Omental fat pad (tissue), 4 donors: ENCODE measurements around the gene TTF2. TPM values are rescaled to one million over a fixed set of nuclear protein-coding genes. Genes with fewer than 3 reads are reported as not detected.

ENCODE experiments used
- ATAC-seq: fragments of 150-250 bp; one replicate; pipeline ENCODE4 v1.9.1; 2016; ENCODE audit warnings: mild to moderate bottlenecking, moderate library complexity; ENCODE audit not compliant: low FRiP score
- DNase-seq: peaks from one replicate; pipeline ENCODE4 v3.0.0-alpha.2; 2019; ENCODE audit warnings: low spot score
- CTCF ChIP-seq, 3 donors: fragments of 450-650 bp; IDR thresholded peaks; one replicate each; pipeline ENCODE4 v1.5.1; 2016 to 2017; ENCODE audit warnings: antibody characterized with exemption in 3 of 3, mild to moderate bottlenecking in 3 of 3, moderate library complexity in 2 of 3
- total RNA-seq, 4 donors: library from RNA; depleted of rRNA; stranded (reverse); fragments of >200 nt; gene quantifications; one replicate each; pipeline ENCODE4 v1.1.0, GENCODE V29; 2016

TTF2 gene
- total RNA-seq, 4 donors from 2014 or later, result 9.0 to 16.9 (median 13.8) TPM

GRCh38 chr1:117032266-117032665 lies 27.9 kb upstream of the TTF2 start:
- ATAC-seq (no peak), DNase-seq (no peak)
- TF ChIP-seq CTCF (IDR thresholded peaks at IDR 0.05), result no peak

- no peak for DNase-seq
- ATAC-seq, result no peak
Measured at GRCh38 chr1:117032681-117033539, 27.2 kb upstream of the TTF2 start.

GRCh38 chr1:117033772-117034171 lies 26.4 kb upstream of the TTF2 start:
- DNase-seq (no peak), ATAC-seq (no peak)
- no peak for TF ChIP-seq CTCF (IDR thresholded peaks at IDR 0.05)

More at GRCh38 chr1:117032681-117033539, 27.2 kb upstream of the TTF2 start:
- no peak for TF ChIP-seq CTCF (IDR thresholded peaks at IDR 0.05)

- DNase-seq, result no peak
- TF ChIP-seq CTCF (IDR thresholded peaks at IDR 0.05), result no peak
- ATAC-seq, result no peak
Measured at GRCh38 chr1:117034791-117035290, 25.3 kb upstream of the TTF2 start.

GRCh38 chr1:117036018-117036461 lies 24.1 kb upstream of the TTF2 start:
- TF ChIP-seq CTCF (IDR thresholded peaks at IDR 0.05), result no peak
- ATAC-seq (no peak), DNase-seq (no peak)

GRCh38 chr1:117037802-117038201 lies 22.3 kb upstream of the TTF2 start:
- TF ChIP-seq CTCF (IDR thresholded peaks at IDR 0.05), result no peak
- no peak for ATAC-seq
- no peak for DNase-seq

- no peak for ATAC-seq
- TF ChIP-seq CTCF (IDR thresholded peaks at IDR 0.05), result no peak
- no peak for DNase-seq
Measured at GRCh38 chr1:117038236-117038635, 21.9 kb upstream of the TTF2 start.
